GM13976 (cell line): ENCODE measurements around the gene PPP1R15A.

ENCODE experiments used
- DNase-seq: peaks from one replicate; pipeline ENCODE4 v3.0.0; 2012; ENCODE audit warnings: low spot score
- CTCF ChIP-seq: IDR thresholded peaks from 2 replicates; pipeline ENCODE4 v1.5.1; 2012; ENCODE audit warnings: borderline replicate concordance, mild to moderate bottlenecking; ENCODE audit not compliant: insufficient read depth; ENCODE audit errors: extremely low read depth, missing control alignments, control extremely low read depth
- in situ Hi-C: fragments of 300-500 bp; cut with MboI; formaldehyde crosslinking; loops from one replicate; pipeline ENCODE4 v1.12.0; 2022; ENCODE audit warnings: low sequenced_read_pairs, mixed read lengths, inconsistent platforms; ENCODE audit not compliant: unreplicated experiment

Gene PPP1R15A

GRCh38 chr19:48833977-48834376 is 38.2 kb upstream of the PPP1R15A start:
- DNase-seq = no peak
- no peak for TF ChIP-seq CTCF
- in situ Hi-C loops = no loop called here

- in situ Hi-C loops = no loop called here
- DNase-seq = peak; percentile 94
- peak; percentile 85 for TF ChIP-seq CTCF
These were observed 36.5 kb upstream of the PPP1R15A start for GRCh38 chr19:48835734-48836088.

- in situ Hi-C loops = no loop called here
- TF ChIP-seq CTCF = no peak
- DNase-seq = no peak
These were observed 35.9 kb upstream of the PPP1R15A start, which contains the start of gene HSD17B14 for GRCh38 chr19:48836089-48837017. TSS of gene HSD17B14 (minus strand) at chr19:48836491. CDS start at chr19:48836411, 80 bp downstream.

GRCh38 chr19:48837051-48837524 is 35.1 kb upstream of the PPP1R15A start:
- peak; percentile 96 for DNase-seq
- TF ChIP-seq CTCF = no peak
- in situ Hi-C loops = no loop called here

GRCh38 chr19:48837687-48838086 is 34.5 kb upstream of the PPP1R15A start:
- in situ Hi-C loops = no loop called here
- TF ChIP-seq CTCF = no peak
- no peak for DNase-seq

GRCh38 chr19:48841047-48841446 is 31.2 kb upstream of the PPP1R15A start:
- no peak for DNase-seq
- in situ Hi-C loops = loop anchor here (5.0 kb wide), 1 partner anchor 49 kb away; no protein-coding TSS in a partner anchor
- TF ChIP-seq CTCF = no peak
